ENCODE results near the gene BABAM2. TPM values are rescaled to one million over a fixed set of nuclear protein-coding genes. Genes with fewer than 3 reads are reported as not detected.

Gene BABAM2
- total and polyA plus RNA-seq, 4 donors: 9.9 to 17.0 (median 13.9) TPM

GRCh38 chr2:28067602-28068001, 177.1 kb downstream of the BABAM2 start:
- WGBS: 100% methylated on average over 1 of the region's 1 CpG
- no peak for DNase-seq (ENCODE audit: low spot score)
- no peaks in the 10 kb centered on the region for H3K36me3 ChIP-seq (ENCODE audit: control insufficient read depth in 4 of 4, insufficient read depth in 3 of 4, low read depth in 1 of 4, low read length in 3 of 4)
- no peaks in the 10 kb centered on the region for H3K9me3 ChIP-seq (ENCODE audit: control insufficient read depth in 4 of 4, low read length in 3 of 4)
- TF ChIP-seq HNF4A (conservative IDR thresholded peaks at IDR 0.05) (no peak), ZBTB33 (IDR thresholded peaks at IDR 0.05) (no peak), RXRA (IDR thresholded peaks at IDR 0.05) (no peak), YY1 (IDR thresholded peaks at IDR 0.05) (no peak), CTCF (IDR thresholded peaks at IDR 0.05; ENCODE audit: low read depth, low read length, missing input control) (no peak), EGR1 (IDR thresholded peaks at IDR 0.05; ENCODE audit: low read depth in 2 of 2) (no peak), TAF1 (conservative IDR thresholded peaks at IDR 0.05) (no peak), HNF4G (IDR thresholded peaks at IDR 0.05) (no peak), REST (IDR thresholded peaks at IDR 0.05) (no peak), MAX (IDR thresholded peaks at IDR 0.05) (no peak), FOXA1 (IDR thresholded peaks at IDR 0.05) (no peak), NR2F2 (IDR thresholded peaks at IDR 0.05) (no peak), FOXA2 (IDR thresholded peaks at IDR 0.05) (no peak), ATF3 (IDR thresholded peaks at IDR 0.05) (no peak), GABPA (IDR thresholded peaks at IDR 0.05 in 1 of 2, conservative IDR thresholded peaks at IDR 0.05 in 1 of 2) (no peak)
- no peak overlapping the region for H3K27ac ChIP-seq (ENCODE audit: low read depth in 1 of 2, low read length in 2 of 2)
- no peak overlapping the region for H3K4me3 ChIP-seq (ENCODE audit: low read depth in 1 of 3, low read length in 3 of 3)
- H3K4me1 ChIP-seq (ENCODE audit: control insufficient read depth in 4 of 4, insufficient read depth in 4 of 4, low read length in 3 of 4): no peaks in the 10 kb centered on the region
- no peak overlapping the region for H3K9ac ChIP-seq (ENCODE audit: low read depth in 1 of 2, low read length in 2 of 2)
- no peaks in the 10 kb centered on the region for H3K27me3 ChIP-seq (ENCODE audit: control insufficient read depth in 4 of 4, insufficient read depth in 4 of 4, low read length in 3 of 4)

GRCh38 chr2:28068088-28068487, 177.6 kb downstream of the BABAM2 start:
- no peak for DNase-seq (ENCODE audit: low spot score)

More at GRCh38 chr2:28068088-28068487, 177.6 kb downstream of the BABAM2 start:
- Histone ChIP-seq H3K9ac (ENCODE audit: low read depth in 1 of 2, low read length in 2 of 2) (no peak overlapping the region), H3K4me1 (ENCODE audit: control insufficient read depth in 4 of 4, insufficient read depth in 4 of 4, low read length in 3 of 4) (no peaks in the 10 kb centered on the region), H3K4me3 (ENCODE audit: low read depth in 1 of 3, low read length in 3 of 3) (no peak overlapping the region), H3K36me3 (ENCODE audit: control insufficient read depth in 4 of 4, insufficient read depth in 3 of 4, low read depth in 1 of 4, low read length in 3 of 4) (no peaks in the 10 kb centered on the region), H3K27ac (ENCODE audit: low read depth in 1 of 2, low read length in 2 of 2) (no peak overlapping the region), H3K9me3 (ENCODE audit: control insufficient read depth in 4 of 4, low read length in 3 of 4) (no peaks in the 10 kb centered on the region), H3K27me3 (ENCODE audit: control insufficient read depth in 4 of 4, insufficient read depth in 4 of 4, low read length in 3 of 4) (no peaks in the 10 kb centered on the region)
- WGBS: 83% methylated on average over 2 of the region's 2 CpGs
- TF ChIP-seq SP1 (IDR thresholded peaks at IDR 0.05) (no peak), CTCF (IDR thresholded peaks at IDR 0.05; ENCODE audit: low read depth, low read length, missing input control) (no peak), NR2F2 (IDR thresholded peaks at IDR 0.05) (no peak), RXRA (IDR thresholded peaks at IDR 0.05) (no peak), RAD21 (IDR thresholded peaks at IDR 0.05) (no peak), MAX (IDR thresholded peaks at IDR 0.05) (no peak), FOXA1 (IDR thresholded peaks at IDR 0.05) (no peak), HNF4A (conservative IDR thresholded peaks at IDR 0.05) (no peak), JUND (IDR thresholded peaks at IDR 0.05) (no peak)

Data from liver (tissue), 9 donors.